H54 (cell line): Measurements from ENCODE around the gene SIAH3.

ENCODE experiments used
- DNase-seq: peaks from one replicate; pipeline ENCODE4 v3.0.0; 2011; ENCODE audit warnings: low spot score, mixed read lengths; ENCODE audit not compliant: insufficient read length
- FAIRE-seq: peaks from 3 replicates; lab custom pipeline; 2011; peaks lifted over from hg19 to GRCh38; lab: Jason Lieb, UNC
- POLR2A ChIP-seq: IDR thresholded peaks from 2 replicates; pipeline ENCODE4 v1.6.1; 2011; ENCODE audit warnings: low read depth, mild to moderate bottlenecking, low read length

The SIAH3 gene

GRCh38 chr13:45823583-45823982 is 28.0 kb downstream of the SIAH3 start:
- TF ChIP-seq POLR2A = no peak
- DNase-seq (no peak), FAIRE-seq (no peak)

GRCh38 chr13:45821811-45822210 is 29.7 kb downstream of the SIAH3 start:
- FAIRE-seq = no peak

GRCh38 chr13:45820106-45820838 is 31.3 kb downstream of the SIAH3 start:
- FAIRE-seq (no peak), DNase-seq (no peak)
- TF ChIP-seq POLR2A = no peak

More at GRCh38 chr13:45821811-45822210, 29.7 kb downstream of the SIAH3 start:
- DNase-seq = no peak
- no peak for TF ChIP-seq POLR2A

GRCh38 chr13:45817833-45818232 is 33.7 kb downstream of the SIAH3 start:
- FAIRE-seq (no peak), DNase-seq (no peak)
- TF ChIP-seq POLR2A = no peak

GRCh38 chr13:45816427-45816826 is 35.1 kb downstream of the SIAH3 start:
- no peak for TF ChIP-seq POLR2A
- DNase-seq (no peak), FAIRE-seq (no peak)

- DNase-seq = no peak
- TF ChIP-seq POLR2A = no peak
- no peak for FAIRE-seq
Measured at GRCh38 chr13:45812695-45813372, 38.7 kb downstream of the SIAH3 start.

GRCh38 chr13:45811891-45812694 is 39.5 kb downstream of the SIAH3 start:
- TF ChIP-seq POLR2A = no peak
- no peak for FAIRE-seq
- no peak for DNase-seq

GRCh38 chr13:45809801-45810394 is 41.7 kb downstream of the SIAH3 start:
- FAIRE-seq (no peak), DNase-seq (no peak)
- TF ChIP-seq POLR2A = no peak

GRCh38 chr13:45808925-45809324 is 42.6 kb downstream of the SIAH3 start:
- FAIRE-seq (no peak), DNase-seq (no peak)
- no peak for TF ChIP-seq POLR2A

GRCh38 chr13:45807520-45808099 is 43.9 kb downstream of the SIAH3 start:
- FAIRE-seq (no peak), DNase-seq (no peak)
- no peak for TF ChIP-seq POLR2A

- no peak for TF ChIP-seq POLR2A
- DNase-seq = no peak
- no peak for FAIRE-seq
Measured at GRCh38 chr13:45800485-45800884, 51.1 kb downstream of the SIAH3 start.

- DNase-seq (no peak), FAIRE-seq (no peak)
- TF ChIP-seq POLR2A = no peak
Measured at GRCh38 chr13:45799451-45799850, 52.1 kb downstream of the SIAH3 start.

GRCh38 chr13:45798851-45799250 is 52.7 kb downstream of the SIAH3 start:
- DNase-seq (no peak), FAIRE-seq (no peak)
- TF ChIP-seq POLR2A = no peak
